HCEC 1CT (cell line): ENCODE measurements around the gene PRPF40A.
A peak's percentile ranks its signal among the peaks of the same experiment; 100 is the strongest.
"Not testable (repeated sequence)": the region's sequence is repeated elsewhere in the genome, so short reads cannot be mapped to it uniquely, and the experiment has no call there.

Experiments used
- DNase-seq: peaks from one replicate; pipeline ENCODE4 v3.0.0-alpha.2; 2017

The PRPF40A gene

GRCh38 chr2:152717228-152718075 lies at the start of gene PRPF40A:
TSS of gene PRPF40A (minus strand) at chr2:152717461. CDS start at chr2:152717439, 22 bp downstream.
- DNase-seq, result peak; percentile 97

GRCh38 chr2:152766928-152767327 lies 49.7 kb upstream of the PRPF40A start:
- DNase-seq, result no peak

- DNase-seq, result no peak
These were observed 46.4 kb upstream of the PRPF40A start for GRCh38 chr2:152763651-152764050.

- not testable (repeated sequence) for DNase-seq
These were observed 45.9 kb upstream of the PRPF40A start for GRCh38 chr2:152763208-152763607.

- peak; percentile 96 for DNase-seq
These were observed 44.9 kb upstream of the PRPF40A start for GRCh38 chr2:152762202-152762601.

- DNase-seq, result peak; percentile 5
These were observed 44.0 kb upstream of the PRPF40A start for GRCh38 chr2:152761214-152761613.

GRCh38 chr2:152759290-152760072 lies 42.2 kb upstream of the PRPF40A start:
- no peak for DNase-seq

GRCh38 chr2:152755029-152755428 lies 37.8 kb upstream of the PRPF40A start:
- no peak for DNase-seq

- peak; percentile 50 for DNase-seq
These were observed 30.5 kb upstream of the PRPF40A start for GRCh38 chr2:152747751-152748150.

- DNase-seq, result no peak
These were observed 25.7 kb upstream of the PRPF40A start for GRCh38 chr2:152743002-152743401.

- peak; percentile 74 for DNase-seq
These were observed 23.6 kb upstream of the PRPF40A start for GRCh38 chr2:152740743-152741328.

GRCh38 chr2:152739705-152740104 lies 22.4 kb upstream of the PRPF40A start:
- DNase-seq, result not testable (repeated sequence)

- no peak for DNase-seq
These were observed 21.2 kb upstream of the PRPF40A start for GRCh38 chr2:152738438-152738837.

GRCh38 chr2:152737509-152737908 lies 20.2 kb upstream of the PRPF40A start:
- DNase-seq, result not testable (repeated sequence)

GRCh38 chr2:152730591-152731333 lies 13.5 kb upstream of the PRPF40A start:
- DNase-seq, result peak; percentile 37

GRCh38 chr2:152729844-152730243 lies 12.6 kb upstream of the PRPF40A start:
- no peak for DNase-seq

- no peak for DNase-seq
These were observed 6.7 kb upstream of the PRPF40A start for GRCh38 chr2:152723918-152724317.

GRCh38 chr2:152722639-152723038 lies 5.4 kb upstream of the PRPF40A start:
- DNase-seq, result not testable (repeated sequence)

GRCh38 chr2:152720794-152721193 lies 3.5 kb upstream of the PRPF40A start:
- no peak for DNase-seq

GRCh38 chr2:152718909-152719645 lies 1.8 kb upstream of the PRPF40A start:
- DNase-seq, result peak; percentile 54

GRCh38 chr2:152718076-152718908 lies 1.0 kb upstream of the PRPF40A start, which contains the start of gene ARL6IP6:
TSS of gene ARL6IP6 (plus strand) at chr2:152718620. CDS start at chr2:152718625, 5 bp downstream.
- DNase-seq, result peak; percentile 93
